Anterior cingulate cortex (tissue), 58 donors: ENCODE results near the gene CREB3.

Experiments
- DNase-seq, 58 donors: peaks; one replicate each; lab custom pipeline; 2025; lab: John Stamatoyannopoulos, UW

The CREB3 gene

DNA sequence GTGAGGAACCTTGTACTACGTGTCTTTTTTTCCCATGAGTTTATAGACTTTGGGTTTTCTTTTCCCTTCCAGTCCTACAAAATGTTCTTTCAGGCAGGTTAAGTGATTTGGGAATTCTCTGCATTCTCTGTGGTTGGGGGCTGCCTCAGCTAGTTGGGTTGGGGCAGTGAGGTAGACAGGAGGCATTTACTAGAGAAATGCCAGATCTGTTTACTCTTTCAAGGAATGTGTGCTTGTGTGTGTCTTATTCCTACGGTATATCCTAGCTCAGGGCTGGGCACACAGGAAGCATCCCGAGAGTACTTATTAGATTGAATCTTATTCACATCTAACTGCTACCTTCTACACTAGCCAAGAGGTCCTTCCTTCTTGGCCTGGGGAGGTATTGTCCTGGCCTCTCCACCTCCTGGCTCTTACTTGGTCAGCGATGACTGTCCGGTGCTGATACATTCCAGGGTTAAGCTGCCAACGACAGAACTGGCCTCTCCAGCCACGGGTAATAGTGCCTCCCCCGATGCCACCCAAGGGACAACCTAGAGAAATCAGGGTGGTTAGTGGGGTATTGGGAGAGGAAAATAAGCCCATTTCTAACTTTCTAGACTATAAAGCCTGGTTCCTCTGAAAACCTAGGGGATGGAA is 11.5 kb downstream of the CREB3 start:
- no peak for DNase-seq

DNA sequence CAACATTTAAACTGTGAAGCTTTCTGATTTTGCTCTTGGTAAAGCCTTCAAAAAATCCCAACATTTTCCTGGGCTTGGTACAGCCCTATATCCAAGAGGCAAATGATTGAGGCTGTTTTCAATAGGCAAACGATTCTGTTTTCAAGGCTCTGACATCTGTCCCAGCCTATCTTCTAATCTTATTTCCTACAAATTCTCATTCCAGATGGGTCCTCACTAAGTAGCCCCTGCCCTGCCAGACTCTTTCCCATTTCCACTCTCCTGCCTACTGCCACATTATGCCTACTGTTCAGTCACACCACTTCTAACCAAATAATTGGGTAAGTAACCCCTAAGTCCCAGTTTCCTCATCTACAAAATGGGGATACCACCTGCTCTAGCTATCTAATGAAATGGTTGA is 13.1 kb downstream of the CREB3 start:
- no peak for DNase-seq

DNA sequence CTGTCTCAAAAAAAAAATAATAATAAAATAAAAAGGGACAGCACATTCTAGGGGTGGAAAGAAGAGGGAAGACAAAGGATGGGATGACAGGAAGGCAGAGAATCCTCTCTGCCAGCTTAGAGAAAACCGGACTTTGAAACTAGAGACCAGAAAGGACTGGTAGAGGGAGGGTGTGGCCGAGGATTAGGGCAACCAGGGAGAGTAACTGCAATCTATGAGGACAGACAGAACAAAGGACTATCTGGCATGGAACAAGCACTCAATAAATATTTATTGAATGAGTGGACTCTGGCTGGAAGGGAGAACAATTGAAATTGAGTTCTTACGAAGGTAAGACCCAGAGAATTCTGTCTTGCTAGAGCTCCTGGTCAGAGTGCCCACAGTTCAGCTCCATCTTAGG is 14.1 kb downstream of the CREB3 start:
- no peak for DNase-seq

DNA sequence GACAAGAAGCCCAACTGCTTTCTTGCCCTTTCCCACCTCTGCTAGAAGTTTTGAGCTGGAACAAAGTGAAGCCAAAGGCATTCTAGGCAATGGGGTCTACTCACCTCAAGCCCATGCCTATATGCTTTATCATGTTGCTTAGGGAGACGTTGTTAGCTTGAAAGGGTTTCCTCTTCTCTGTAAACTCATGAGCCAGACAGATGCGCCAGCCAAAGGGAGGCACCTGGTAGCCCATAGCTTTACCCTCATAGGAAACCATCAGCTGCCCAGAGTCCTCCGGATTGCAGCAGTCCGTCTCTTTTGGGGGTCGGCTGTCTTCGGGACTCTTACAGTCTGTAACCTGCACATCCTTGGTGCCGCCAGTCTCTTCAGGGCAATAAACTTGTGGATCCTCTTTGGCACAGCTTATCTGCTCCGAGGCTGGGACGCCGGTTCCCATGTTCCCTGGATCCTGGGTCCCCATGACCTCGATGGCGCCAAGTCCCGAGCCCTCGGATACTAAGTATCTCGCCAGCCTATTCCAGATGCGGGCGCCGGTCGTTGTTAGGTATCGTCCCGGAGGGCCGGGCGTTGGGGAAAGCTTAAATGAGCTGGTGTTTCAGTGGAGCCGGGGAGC is 15.9 kb downstream of the CREB3 start:
- no peak for DNase-seq

DNA sequence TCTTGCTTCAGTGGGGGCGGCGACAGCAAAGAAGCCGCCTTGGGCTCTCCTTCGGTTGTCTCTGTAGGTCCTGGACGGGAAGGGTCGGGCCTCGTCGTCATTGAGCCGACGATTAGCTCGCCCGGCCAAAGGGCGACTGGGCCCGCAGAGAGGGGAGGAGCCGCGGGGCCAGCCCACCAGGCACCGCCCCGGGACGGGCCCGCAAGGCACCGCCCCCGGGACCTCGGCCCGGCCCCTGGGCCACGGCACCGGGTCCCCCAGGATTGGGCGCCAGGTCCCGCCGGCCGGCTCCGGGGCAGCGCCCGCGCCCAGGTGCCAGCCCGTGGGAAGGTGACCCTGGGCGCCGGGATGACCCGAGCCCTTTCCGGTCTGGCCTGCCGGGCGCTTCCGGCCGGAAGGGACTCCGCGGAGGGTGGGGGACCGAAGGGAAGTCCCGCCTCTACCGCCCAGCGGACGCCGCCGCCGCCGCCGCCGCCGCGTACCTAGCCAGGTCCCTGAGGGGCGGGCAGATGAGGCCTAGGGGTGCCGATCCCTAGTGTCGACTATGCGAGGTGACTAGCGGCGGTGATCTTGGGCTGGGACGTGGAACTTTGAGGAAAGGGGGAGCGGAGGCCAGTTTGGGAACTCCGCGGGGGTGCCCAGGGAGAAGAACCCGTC is 16.5 kb downstream of the CREB3 start, which contains the start of the genes GBA2 and RGP1:
GBA2 (minus strand) TSS at position 371 of the 657 bp plus-strand sequence. CDS start 524 bp downstream, outside the sequence.
RGP1 (plus strand) TSS at position 430 of the 657 bp plus-strand sequence. CDS start 469 bp downstream, outside the sequence.
- peak in 56 of 58 donors; percentile 32 to 90 (median 72) for DNase-seq

DNA sequence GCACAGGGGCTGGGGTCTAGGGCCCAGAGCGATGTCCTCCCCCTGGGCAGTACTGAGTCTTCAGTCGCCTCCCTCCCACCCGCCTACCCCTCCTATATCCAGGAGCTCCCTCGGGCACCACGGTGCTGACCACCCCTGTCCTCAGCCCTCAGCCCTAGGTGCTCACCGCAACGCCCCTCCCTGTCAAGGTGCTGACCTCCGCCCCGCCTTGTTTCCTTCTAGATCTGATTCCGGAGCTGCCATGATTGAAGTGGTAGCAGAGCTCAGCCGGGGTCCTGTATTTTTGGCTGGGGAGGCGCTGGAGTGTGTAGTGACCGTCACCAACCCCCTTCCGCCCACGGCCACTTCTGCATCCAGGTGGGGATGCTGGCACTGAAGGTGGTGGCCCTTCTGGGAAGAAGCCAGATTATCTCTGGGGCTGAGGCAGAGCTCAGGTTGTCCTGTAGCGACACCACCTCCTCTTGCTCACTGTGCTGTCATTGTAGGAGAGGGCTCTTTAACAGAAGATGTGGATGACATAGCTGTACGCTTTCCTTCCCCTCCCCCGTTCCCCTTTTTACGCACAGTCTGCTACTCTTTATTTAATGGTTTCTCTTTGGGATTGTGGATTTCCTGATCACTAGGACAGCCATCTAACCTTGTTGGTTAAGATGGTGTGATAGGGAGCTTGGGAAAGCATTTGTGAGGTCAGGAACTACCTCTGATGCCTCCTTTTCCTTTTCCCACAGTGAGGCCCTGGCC is 17.2 kb downstream of the CREB3 start:
- DNase-seq = peak in 15 of 58 donors; percentile 22 to 73 (median 45)

DNA sequence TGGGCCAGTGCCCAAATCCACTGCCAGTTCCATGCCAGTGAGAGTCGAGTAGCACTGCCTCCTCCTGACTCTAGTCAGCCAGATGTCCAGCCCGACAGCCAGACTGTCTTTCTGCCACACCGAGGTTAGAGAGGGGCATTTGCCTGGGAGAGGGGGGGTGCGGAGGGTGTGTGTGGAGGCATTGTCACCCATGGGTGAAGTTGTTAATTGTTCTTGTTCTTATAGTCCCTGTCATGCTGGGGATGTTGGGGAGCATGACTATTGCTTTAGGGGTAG is 17.7 kb downstream of the CREB3 start:
- peak in 1 of 58 donors; percentile 19 for DNase-seq

DNA sequence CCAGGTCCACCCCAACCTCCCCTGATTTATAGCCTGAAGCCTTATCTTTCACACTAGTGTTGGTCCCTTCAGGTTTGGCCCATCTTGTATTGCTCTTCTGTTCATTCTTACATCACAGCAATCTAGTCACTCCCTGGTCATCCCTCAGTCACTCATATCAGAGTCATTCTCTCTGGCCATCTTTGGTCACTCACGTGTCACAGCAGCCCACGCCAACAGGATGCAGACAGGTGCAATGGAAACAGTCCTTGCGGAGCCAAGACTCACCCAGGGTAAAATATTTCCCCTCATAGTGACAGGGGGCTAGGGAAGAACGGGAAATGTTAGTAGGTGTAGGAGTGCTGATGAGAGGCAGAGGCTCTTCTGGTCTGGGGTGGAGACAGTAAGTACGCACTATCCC is 21.0 kb downstream of the CREB3 start:
- no peak for DNase-seq

DNA sequence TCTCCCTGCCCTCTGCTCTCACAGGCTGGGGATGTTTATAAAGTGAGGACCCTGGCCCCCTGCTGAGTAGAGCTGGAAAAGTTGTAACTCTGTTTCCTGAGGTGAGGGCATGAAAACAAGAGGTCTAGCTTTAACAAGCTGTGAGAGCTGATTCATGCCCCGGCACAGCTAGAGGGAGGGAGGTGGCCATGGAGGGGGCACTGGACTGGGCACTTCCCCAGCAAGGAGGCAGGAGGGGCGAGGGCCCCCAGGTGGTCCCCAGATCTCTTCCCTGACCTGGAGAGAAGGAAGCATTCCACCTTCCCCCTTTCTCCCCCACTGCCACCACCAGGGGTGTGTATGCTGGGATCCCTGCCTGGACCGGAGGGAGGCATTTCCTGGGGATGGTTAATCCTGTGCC is 21.8 kb downstream of the CREB3 start, which contains the start of gene MSMP:
MSMP (minus strand) TSS at position 13 of the 400 bp plus-strand sequence. CDS start 147 bp downstream, outside the sequence.
- DNase-seq = no peak

DNA sequence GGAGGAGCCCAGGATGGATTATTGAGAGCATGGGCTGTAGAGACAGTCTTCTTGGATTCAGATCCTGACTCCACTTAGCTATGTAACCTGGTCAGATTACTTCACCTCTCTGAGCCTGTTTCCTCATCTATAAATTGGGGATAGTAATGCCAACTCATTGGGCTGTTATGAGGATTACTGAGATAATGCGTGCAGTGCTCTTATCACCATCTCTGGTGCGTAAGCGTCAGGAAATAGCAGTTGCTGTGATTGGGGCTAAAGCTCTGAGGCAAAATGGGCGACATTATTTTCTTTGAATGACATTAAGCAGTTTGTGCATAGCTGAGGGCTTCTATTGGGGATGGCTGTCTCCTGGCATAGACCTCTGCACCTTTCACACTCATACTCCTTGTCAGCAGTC is 22.6 kb downstream of the CREB3 start:
- DNase-seq = no peak

DNA sequence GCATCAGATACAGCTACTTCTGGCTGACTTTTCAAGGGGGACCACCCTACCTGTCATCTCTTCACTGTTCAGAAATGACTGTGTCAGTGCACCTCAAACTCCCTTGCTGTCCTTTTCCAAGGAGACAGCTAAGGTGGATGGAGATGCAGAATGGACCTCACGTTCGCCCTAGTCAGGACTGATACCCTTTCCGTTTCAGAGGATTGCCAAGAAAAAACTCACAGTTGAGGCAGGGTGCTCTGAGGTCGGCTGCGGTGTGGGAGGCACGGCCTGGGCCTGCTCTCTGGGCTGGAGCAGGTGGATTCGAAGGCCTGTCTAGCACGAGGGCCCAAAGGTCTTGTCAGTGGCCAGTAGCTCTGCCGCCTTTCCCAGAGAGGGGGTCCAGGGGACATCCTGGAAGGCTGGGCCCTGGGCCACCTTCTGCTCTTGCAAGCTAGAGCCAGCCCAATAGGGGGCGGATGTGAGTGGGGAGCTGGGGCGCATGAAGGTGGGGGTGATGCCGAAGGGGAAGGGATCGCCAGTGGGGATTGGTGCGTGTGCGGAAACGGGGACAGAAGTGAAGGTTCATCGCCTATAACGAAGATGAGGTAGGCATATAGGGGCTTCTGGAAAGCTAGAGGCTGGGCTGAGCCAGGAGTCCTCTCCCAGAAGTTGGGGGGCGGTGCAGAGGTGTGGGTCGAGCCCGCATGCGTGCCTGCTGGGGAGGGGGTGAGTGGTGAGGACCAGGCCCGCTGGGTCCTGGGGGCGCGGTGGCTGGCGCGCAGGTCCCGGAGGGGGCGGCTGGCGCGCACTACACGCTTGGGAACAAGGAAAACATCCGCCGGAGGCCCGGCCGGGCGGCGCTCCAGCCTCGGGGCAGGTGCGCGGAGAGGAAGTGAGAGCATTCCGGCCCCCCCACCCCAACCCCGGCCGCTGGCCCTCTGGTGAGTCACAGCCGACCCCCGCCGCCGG is 24.1 kb downstream of the CREB3 start:
- DNase-seq = peak in 54 of 58 donors; percentile 29 to 87 (median 59)

DNA sequence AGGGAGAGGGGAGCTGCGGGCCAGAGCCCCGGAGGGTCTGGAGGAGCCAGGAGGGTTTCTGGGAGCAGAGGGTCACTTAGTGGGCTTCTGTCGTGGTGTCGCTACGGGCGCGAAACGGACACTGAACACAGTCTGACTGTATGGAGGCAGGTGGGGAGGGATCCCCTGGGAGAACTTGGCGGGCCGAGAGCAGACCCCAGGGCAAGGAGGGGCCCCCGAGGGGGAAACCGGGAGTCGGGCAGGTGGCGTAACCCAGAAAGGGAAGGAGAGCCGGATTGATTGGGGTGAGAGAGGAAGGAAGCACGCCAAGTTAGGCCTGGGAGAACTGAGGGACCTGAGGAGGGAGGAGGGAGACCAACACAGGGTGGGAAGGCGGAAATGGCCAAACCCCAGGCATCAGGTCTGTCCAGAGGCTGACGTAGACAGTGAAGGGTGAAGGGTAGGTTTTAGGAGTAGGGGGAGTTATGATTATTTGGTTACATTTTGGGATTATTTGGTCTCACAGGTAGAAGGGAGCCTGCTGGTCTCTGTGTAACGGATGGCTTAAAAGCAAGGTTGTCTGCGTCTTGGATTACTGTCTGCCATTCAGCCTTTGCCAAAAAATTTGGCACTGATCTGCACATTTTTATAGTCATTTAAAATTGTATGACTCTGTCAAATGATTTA is 24.9 kb downstream of the CREB3 start:
- DNase-seq = peak in 26 of 58 donors; percentile 29 to 76 (median 54)

DNA sequence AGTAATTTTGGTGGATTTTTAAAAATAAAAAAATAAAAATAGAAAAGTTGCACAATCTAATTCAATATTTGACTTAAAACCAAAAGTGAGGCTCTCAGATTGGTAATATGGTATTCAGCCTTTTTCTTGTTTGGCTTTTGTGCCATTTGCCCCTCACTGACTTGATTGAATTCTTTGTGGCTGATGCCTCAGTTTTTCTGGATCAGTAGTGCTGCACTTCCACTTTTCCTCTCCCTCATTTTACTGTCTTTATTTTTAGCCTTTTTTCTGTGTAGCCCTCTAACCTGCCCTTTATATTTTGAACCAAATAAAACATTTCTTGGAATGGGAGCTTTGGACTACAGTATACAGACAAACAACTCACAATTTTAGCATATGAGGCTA is 25.4 kb downstream of the CREB3 start:
- no peak for DNase-seq

DNA sequence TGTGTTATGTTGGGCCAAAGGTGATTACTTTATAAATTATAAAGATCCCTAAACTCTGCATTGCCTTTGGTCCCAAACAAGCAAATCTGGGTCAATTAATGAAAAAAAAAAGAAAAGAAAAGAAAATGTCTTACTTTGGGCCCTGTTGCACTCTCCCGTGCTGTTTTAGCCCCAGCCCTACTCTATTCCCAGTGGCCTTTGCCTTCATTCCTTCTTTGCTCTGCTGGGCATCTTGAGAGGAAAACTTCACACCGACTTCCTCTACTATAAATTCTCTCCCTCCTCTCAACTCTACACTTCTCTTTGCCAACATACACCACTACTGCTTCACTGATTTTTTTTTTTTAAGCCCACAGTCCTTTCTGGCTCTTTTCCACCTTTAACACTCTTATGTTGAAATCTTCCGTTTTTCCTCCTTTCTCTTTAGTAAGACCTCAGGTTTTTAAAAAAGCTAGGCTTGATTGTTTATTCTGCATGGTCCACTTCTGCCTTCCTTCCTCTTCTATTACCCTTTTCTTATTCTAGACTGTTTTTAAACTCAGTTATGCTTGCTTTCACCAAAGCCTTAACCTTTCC is 26.1 kb downstream of the CREB3 start:
- DNase-seq = no peak

DNA sequence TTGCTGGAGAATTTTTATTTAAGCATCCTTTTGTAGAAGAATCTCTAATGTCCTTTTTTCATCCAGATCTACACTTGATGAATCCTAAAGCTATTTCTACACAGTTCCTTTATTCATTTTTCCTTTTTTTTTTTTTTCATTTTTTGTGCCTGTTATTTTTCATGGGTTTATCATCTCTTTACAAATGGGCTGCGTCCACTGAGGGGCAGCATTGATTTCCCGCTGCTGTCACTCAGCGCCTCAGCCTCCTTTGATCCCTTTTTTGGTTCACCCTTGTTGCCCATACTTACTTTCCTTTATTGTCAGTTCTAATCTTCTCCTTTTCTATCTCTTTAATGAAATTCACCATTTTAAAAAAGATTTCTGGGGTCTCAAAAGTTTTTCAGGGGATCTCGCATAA is 27.3 kb downstream of the CREB3 start:
- DNase-seq = no peak

DNA sequence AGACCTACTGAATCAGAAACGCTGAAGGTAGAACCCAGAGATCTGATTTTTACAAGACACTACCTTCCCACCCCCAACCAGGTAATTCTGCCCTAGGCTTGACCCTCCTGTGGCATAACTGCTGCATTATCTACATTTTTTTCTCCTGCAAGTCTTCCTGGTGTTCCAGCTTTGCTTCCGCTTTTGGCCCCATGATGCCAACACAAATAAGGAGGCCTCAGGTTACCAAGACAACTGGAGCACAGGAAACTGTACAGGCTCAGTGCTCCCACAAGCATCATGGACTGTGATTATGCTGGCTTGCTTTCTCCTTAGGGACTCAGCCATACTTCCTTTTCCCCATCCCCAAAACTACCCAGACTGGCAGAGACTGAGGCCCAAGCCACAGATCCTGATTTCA is 28.2 kb downstream of the CREB3 start:
- peak in 3 of 58 donors; percentile 13 to 22 (median 16) for DNase-seq

DNA sequence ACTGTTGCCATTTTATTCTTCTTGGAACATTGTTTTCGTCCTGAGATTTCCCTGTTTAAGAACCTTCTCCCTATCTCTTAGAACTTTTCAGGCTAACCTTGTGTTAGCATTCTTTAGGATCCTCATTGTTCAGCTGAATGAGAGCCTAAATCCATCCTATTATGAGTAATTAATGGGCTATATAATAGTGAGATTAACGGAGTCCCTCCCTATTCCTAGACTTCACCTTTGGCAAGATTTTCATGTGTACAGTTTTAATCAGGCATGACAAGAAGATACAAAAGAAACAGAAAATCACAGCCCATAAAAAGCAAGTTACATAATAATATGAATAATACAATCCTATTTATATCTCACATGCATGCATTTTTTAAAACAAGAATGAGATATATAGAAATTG is 30.7 kb downstream of the CREB3 start:
- DNase-seq = no peak

DNA sequence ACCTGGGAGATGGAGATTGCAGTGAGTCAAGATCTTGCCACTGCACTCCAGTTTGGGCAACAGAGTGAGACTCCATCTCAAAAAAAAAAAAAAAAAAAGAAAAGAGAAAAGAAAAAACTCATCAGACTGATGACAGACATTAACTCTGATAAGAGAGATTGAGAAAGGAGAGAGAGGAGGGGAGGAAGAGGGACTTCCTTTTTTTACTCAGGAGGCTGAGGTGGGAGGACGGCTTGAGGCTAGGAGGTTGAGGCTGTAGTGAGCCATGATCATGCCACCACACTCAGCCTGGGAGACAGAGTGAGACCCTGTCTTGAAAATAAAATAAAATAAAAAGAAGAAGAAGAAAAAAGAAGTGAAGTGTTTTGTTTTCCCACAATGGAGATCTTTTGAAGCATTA is 31.3 kb downstream of the CREB3 start:
- DNase-seq = no peak

DNA sequence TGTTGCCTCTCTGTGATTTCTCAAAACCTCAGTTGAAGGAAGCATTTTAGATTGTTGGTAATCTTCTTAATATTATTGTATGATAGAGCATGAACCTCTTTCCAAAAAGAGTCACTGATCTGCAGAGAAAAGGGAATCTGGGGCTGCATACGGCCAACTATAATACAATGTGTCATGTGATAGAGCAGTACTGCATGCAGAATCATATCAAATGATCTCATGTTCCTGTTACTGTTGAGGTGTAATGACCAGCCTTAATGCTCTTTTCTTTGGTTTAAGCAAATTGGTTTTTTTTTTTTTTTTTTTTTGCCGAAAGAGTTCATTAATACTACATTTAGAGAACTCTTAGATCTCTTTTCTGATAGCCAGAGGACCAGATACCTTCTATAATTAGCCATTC is 34.5 kb downstream of the CREB3 start:
- no peak for DNase-seq
